Activated CD4-positive, alpha-beta T cell treated with anti-CD3 and anti-CD28 coated beads, Interleukin-2, amount 50 U/mL, for 48 hours (primary cell): ENCODE measurements around the gene IKBKE.

ENCODE experiments used
- DNase-seq, 2 experiments: peaks; one replicate each; pipeline ENCODE4 v3.0.0-alpha.2; 2020

The IKBKE gene

DNA sequence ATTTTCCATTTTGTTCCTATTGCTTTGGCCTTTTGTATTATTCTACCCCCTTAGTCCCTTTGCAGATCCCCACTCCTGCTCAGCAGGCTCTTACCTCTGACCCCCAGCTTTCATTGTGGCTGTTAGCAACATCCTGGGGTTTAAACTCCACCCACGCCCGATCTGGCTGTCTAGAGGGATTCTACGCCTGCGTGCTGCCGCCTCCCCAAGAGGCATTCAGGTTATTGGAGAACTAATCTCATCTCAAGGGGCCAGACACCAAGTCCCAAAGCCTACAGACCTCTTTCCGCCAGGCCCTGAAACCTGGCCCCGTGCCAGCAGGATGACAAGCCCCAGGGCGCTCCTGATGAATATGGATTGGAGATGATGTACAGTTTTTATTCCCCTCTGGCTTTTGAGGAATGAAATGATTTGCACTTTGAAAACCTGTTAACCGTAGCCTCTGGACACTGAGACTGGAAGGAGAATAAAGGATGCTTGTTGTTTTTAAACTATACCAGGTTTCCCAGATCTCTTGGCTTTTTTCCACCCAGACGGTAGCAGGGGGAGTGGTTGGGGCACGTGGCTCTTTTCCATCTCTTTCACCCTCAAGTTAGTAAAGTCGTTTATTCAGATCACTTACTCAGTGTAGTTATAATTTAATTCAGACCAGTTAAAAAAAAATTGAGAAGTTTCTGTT lies 14.5 kb upstream of the IKBKE start:
- no peak for DNase-seq

DNA sequence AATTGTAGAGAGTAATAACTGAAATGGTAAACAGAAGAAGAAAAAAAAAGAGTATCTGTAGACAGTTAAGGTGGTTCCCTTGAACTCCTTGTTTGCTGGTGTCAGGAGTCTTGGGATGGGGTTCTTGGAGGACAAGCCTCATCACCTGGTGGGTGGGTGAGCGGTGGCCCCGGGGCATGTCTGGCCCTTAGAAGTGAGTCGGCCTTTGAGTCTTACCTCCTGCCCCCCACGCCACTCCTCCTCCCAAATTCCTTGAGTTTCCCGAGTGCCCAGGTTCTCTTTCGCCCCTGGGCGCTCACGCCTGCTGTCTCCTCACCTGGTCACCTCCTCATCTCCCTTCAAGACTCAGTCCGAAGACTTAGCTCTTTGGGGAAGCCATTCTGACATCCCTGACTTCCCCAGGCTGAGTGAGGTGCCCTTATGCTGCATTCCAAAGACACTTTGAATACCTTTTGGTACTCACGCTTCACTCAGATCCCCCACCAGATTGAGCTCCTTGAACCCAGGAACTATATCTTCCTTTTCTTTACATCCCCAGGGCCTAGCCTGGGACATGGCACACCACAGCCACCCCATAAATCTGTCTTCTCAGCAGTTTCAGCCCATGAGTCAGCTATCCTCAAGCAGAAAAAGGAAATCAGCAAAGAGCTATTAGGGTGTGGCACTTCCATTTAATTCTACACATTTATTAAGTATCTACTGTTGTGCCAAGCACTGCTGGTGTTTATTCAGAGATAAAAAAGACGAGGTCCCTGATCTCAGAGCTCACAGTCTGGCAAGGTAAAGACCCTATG lies 13.5 kb upstream of the IKBKE start:
- DNase-seq, result no peak

- no peak for DNase-seq
Measured at GRCh38 chr1:206457408-206458120, 12.7 kb upstream of the IKBKE start.

- no peak for DNase-seq
Measured at GRCh38 chr1:206459703-206460102, 10.6 kb upstream of the IKBKE start.

DNA sequence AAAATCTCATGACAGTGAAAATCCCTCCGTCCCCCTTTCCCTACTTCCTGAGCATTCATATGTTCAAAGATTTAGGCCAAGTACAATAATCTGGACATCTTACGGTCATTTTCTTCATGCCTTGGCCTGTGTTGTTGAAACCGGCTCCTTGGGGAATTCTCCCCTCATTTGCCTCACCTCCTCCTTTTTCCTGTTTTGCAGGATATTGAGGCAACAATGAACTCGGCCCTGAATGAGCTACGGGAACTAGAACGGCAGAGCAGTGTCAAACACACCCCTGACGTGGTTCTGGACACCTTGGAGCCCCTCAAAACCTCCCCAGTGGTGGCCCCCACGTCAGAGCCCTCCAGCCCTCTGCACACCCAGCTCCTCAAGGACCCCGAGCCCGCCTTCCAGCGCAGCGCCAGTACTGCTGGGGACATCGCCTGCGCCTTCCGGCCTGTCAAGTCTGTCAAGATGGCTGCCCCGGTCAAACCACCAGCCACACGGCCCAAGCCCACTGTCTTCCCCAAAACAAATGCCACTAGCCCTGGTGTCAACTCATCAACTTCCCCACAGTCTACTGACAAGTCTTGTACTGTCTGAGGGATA lies 9.3 kb upstream of the IKBKE start:
- DNase-seq, result no peak

DNA sequence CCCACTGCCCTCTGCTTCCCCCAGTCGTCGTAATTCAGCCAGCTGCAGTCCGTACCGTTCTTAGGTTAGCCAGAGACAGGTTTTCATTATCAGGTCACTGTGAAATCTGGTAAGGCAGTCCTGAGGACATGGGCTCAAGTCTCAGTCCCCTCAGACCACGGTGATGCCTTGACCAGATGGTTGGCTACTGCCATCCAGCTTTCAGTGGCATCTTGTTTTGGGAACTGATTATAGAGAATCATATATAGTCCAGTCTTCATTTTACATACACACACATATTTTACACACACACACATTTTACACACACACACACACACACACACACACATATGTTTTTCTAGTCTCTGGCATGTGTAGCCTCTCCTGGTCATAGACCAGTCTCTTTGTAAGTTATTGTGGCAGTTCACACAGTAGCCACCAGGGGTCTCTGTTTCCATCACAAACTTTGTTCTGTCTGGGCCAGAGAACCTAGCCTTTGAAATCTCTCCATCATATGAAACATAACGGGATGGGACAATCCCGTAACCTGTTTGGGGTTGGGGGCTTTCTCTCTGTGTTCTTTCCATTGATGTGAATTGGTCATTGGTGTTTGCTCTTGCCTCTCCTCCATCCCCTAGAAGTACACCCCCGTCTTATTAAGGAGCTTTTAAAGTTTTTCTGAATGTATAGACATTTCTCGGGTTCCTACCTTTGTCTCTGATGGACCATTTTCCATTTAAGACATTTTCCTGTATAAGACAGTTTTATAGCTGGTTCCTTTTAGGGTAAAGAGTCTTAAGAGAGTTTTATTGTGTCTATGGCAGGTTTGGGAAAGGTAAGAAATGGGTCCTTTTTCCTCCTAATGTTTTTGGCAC lies 8.4 kb upstream of the IKBKE start:
- peak; percentile 84 to 88 for DNase-seq

DNA sequence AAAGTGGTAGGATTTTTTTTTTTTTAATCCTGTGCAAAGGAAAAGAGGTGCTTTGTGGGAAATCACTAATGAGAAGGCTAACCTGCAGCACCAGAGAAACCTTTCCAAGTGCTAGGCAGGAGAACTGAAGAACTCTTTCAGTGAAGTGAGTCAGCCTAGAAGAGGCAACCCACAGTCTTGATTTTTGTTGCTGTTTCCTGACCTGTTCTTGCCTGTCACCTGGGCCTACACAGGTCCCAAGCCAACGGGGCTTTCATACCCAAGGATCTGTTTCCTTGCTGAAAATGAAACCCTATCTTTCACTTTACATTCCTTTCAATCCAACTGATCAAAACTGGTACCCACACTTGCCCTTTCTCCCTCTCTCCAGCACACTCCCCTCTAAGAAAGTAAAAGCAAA lies 7.1 kb upstream of the IKBKE start:
- DNase-seq, result peak; percentile 25 to 33

GRCh38 chr1:206463911-206464310 lies 6.4 kb upstream of the IKBKE start:
- DNase-seq, result no peak

GRCh38 chr1:206464456-206464964 lies 5.8 kb upstream of the IKBKE start:
- DNase-seq, result no peak

- DNase-seq, result no peak
Measured at GRCh38 chr1:206465951-206466350, 4.3 kb upstream of the IKBKE start.

GRCh38 chr1:206466840-206467649 lies 3.2 kb upstream of the IKBKE start:
- DNase-seq, result no peak

GRCh38 chr1:206467915-206468314 lies 2.4 kb upstream of the IKBKE start:
- DNase-seq, result no peak

DNA sequence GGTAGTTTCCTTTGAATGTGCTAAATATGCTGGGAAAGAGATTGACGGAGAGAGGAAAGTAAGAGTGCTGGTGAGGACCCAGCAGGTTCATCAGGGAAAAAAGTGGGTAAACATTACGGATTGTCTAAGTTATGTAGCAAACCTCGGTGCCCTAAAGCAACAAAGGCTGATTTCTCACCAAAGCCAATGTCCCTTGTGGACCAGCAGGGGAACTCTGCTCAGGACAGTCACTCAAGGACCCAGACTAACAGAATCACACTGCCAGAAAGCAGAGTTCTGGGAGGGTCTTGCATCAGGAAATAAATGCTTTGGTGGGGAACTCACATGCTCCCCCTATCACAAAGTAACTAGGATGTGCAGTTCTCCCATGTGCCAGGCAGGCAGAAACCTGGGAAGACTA lies 1.7 kb upstream of the IKBKE start:
- no peak for DNase-seq

DNA sequence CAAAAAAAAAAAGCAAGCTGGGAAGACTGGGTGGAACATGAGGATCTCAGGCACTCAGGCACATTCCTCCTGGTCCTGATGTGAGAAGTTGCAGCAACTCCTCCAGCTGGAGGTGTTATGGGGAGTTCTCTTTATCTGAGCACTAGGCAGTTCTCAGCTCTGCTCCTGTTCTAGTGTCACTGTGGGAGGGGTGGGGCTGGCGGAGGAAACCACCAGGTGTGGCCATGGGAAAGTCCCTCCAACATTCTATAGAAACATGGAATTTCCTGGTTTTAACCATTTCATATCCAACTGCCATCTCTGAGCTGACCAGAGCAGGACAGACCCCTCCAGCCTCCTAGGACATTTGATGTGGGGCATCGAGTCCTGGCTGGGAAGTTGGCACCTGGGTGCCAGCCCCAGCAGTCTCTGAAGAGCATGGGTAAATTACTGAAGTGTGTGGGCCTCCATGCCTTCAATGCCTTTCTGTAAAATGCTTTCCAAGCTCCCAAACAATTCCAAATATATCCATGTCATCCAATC lies 804 bp upstream of the IKBKE start:
- DNase-seq, result peak; percentile 41 to 51

DNA sequence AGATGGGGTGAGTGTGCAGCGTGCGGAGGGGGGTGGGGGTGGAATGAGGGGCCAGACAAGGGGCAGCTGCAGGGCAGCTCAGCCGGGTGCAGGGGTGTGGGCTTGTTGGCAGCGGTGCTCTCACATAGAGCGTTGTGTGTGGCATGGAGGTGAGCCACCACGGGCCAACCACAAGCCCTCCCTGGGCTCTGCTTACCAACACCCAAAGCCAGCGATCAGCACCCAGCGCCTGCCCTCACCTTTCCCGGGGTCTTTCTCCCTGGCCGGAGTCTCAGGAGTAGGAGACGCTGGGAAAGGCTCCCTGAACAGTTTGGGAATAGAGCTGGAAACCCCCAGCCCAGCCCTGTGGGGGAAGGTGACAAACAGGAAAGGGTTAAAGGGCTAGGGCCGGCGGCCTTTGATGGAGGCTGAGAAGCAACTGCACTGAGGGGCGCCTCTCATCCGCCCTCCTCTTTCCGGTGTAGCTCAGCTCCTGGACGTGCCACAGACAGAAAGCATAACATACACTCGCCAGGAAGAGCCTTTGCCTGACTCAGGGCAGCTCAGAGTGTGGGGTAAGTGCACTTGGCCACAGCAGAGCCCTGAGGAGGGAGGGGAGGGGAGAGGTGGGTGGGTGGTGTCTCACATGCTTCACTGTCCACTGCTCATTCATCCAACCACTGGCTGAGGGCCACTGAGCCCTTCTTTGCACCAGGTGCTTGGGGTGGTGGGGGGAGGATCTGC lies 577 bp downstream of the IKBKE start:
- peak; percentile 53 to 62 for DNase-seq

DNA sequence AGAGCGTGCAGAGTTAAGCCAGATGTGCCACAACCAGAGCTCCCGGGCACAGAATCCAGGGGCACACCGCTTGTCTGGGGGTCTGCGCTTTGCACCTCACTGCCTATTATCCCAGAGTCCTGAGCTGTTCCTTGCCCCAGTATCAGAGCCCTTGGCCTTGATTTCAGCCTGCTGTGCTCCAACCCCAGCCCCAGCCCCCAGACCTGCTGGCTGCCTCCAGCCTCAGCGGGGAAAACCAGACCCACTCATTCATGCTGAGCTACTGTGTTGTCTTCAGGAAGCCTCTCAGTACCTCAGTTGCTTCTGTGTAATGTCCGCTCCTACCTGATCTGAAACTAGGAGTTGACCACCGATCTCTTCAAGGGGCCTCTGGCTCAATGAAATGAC lies 1.1 kb downstream of the IKBKE start:
- peak; percentile 29 to 32 for DNase-seq

DNA sequence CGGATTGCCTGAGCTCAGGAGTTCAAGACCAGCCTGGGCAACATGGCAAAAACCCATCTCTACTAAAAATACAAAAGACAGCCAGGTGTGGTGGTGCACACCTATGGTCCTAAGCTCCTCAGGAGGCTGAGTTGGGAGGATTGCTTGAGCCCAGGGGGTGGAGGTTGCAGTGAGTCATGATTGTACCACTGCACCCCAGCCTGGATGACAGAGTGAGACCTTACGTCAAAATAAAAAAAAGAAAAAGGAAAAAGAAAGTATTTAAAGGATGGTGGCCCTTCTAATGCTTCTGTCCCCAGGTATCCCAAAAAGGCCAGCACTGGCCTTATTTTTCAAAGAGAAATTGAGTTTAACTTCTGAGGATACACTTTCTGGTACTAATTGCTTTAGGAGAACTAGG lies 1.7 kb downstream of the IKBKE start:
- peak in 1 of 2 experiments; percentile 31 for DNase-seq

GRCh38 chr1:206472454-206472853 lies 2.2 kb downstream of the IKBKE start:
- peak; percentile 32 to 37 for DNase-seq

GRCh38 chr1:206472886-206473285 lies 2.6 kb downstream of the IKBKE start:
- no peak for DNase-seq

DNA sequence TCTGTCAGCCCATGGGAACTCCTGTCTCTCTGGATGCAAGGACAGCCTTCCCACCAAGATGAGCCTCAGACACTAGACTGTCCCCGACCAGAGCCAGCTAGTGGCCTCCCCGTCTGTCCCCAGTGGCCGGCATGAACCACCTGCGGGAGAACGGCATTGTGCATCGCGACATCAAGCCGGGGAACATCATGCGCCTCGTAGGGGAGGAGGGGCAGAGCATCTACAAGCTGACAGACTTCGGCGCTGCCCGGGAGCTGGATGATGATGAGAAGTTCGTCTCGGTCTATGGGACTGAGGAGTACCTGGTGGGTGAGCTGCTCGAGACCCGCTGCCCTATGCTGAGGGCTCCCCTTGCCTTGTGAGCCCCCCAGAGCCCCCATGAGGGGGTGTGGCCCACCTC lies 5.8 kb downstream of the IKBKE start:
- DNase-seq, result no peak
